IMR-90 (cell line): ENCODE results near the gene PRR13.
A peak's percentile ranks its signal among the peaks of the same experiment; 100 is the strongest.

Source experiments
- CEBPB ChIP-seq: IDR thresholded peaks from 2 replicates; pipeline ENCODE4 v1.6.1; 2012; ENCODE audit warnings: low read depth, low read length, improper control_type of control experiment
- FOS ChIP-seq: fragments of 150-350 bp; IDR thresholded peaks from 2 replicates; pipeline ENCODE4 v1.6.1; 2016; ENCODE audit warnings: low read depth, low read length
- POLR2A ChIP-seq: IDR thresholded peaks from 2 replicates; pipeline ENCODE4 v1.6.1; 2012; ENCODE audit warnings: mild to moderate bottlenecking, low read depth, low read length
- RAD21 ChIP-seq: IDR thresholded peaks from 2 replicates; pipeline ENCODE4 v1.6.1; 2012; ENCODE audit warnings: low read length, improper control_type of control experiment
- TF ChIP-seq, protein P1 (sequence below): conservative IDR thresholded peaks from 2 replicates; pipeline ENCODE4 v1.5.1; 2012; ENCODE audit warnings: mild to moderate bottlenecking, low read depth, low read length, improper control_type of control experiment
- TF ChIP-seq, protein P2 (sequence below): fragments of 150-350 bp; IDR thresholded peaks from 2 replicates; pipeline ENCODE4 v1.6.1; 2016; ENCODE audit warnings: low read depth, mild to moderate bottlenecking, low read length, moderate library complexity, borderline replicate concordance

DNA sequence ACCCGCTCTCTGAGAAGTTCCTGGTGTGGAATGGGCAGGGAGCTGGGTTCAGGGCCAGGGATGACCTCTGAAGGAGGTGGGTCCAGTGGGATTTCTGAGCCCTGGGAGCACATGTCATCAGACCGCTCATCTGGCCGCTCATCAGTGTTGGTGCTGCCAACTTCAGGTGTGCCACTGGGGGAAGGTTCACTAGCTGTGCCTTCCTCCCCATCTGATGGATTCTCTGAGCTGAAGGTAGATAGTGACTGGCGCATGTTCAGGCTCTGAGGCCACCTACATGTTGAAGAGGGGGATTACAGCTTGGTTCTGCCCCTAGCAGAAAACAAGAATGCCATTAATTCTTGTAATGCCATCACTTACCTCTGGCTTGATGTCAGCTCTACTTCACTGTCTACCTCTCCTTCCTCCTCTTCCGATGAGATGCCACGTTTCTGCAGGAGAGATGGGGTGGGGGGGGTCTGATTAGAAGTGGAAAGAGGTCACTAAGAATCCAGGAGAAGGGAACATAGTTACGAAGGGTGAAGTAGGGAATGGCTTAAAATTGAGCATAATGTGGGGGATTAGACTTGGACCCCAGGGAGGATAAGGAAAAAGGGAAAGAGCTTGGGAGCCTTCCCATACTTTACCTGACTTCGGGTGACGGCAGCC, 40.5 kb downstream of the PRR13 start:
- TF ChIP-seq, protein P1, sequence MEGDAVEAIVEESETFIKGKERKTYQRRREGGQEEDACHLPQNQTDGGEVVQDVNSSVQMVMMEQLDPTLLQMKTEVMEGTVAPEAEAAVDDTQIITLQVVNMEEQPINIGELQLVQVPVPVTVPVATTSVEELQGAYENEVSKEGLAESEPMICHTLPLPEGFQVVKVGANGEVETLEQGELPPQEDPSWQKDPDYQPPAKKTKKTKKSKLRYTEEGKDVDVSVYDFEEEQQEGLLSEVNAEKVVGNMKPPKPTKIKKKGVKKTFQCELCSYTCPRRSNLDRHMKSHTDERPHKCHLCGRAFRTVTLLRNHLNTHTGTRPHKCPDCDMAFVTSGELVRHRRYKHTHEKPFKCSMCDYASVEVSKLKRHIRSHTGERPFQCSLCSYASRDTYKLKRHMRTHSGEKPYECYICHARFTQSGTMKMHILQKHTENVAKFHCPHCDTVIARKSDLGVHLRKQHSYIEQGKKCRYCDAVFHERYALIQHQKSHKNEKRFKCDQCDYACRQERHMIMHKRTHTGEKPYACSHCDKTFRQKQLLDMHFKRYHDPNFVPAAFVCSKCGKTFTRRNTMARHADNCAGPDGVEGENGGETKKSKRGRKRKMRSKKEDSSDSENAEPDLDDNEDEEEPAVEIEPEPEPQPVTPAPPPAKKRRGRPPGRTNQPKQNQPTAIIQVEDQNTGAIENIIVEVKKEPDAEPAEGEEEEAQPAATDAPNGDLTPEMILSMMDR, result peak; percentile 17; the same call in 1 of the 2 replicates
- TF ChIP-seq POLR2A (no peak), FOS (no peak), CEBPB (no peak), RAD21 (peak; percentile 9; the same call in 1 of the 2 replicates)
- TF ChIP-seq, protein P2, sequence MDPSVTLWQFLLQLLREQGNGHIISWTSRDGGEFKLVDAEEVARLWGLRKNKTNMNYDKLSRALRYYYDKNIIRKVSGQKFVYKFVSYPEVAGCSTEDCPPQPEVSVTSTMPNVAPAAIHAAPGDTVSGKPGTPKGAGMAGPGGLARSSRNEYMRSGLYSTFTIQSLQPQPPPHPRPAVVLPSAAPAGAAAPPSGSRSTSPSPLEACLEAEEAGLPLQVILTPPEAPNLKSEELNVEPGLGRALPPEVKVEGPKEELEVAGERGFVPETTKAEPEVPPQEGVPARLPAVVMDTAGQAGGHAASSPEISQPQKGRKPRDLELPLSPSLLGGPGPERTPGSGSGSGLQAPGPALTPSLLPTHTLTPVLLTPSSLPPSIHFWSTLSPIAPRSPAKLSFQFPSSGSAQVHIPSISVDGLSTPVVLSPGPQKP, result no peak
